ENCODE measurements around the gene RHOG.

DNA sequence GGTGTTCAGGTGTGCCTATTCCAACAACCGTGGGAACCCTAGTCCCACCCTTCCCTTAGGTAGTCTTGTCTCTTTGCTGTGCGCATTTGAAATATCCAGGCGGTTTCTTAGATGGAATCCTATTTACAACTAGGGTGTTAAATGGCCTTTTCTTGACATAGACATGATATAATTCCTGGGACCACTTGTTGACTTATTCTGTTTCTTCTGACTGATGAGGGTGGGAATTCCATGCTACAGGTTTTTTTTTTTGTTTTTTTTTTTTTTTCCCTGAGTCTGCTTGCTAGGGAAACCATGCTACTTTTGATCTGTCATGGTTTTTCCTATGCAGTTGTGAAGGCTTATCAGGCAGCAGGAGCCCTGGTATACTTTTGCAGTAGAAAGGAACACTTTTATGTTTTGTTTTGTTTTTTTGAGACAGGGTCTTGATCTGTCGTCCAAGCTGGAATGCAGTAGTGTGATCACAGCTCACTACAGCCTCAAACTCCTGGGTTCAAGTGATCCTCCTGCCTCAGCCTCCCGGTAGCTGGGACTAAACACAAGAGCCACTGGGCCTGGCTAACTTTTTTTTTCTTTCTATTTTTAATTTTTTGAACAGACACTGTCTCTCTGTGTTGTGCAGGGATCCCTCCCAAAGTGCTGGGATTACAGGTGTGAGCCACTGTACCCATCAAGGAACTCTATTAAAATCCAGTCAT is 16.2 kb upstream of the RHOG start:
- no peak for TF ChIP-seq POLR2AphosphoS5 (IDR thresholded peaks at IDR 0.05; ENCODE audit: low read depth, low read length)
- TF ChIP-seq TAF1 (IDR thresholded peaks at IDR 0.05; ENCODE audit: low read depth, low read length), result no peak
- no peak for TF ChIP-seq POLR2A (IDR thresholded peaks at IDR 0.05; ENCODE audit: low read depth, low read length)
- no peak for TF ChIP-seq SPI1 (IDR thresholded peaks at IDR 0.05; ENCODE audit: low read depth, low read length)
- TF ChIP-seq POU2F2 (IDR thresholded peaks at IDR 0.05; ENCODE audit: low read depth, low read length), result no peak
- TF ChIP-seq PAX5 (IDR thresholded peaks at IDR 0.05; ENCODE audit: insufficient read depth, low read length, severe bottlenecking), result no peak

Measured in GM12891 (cell line).